Prostate gland (tissue), 2 donors: ENCODE measurements around the gene KLHL24.

Experiments used
- POLR2A ChIP-seq: fragments of 450-650 bp; IDR thresholded peaks from one replicate; pipeline ENCODE4 v1.6.1; 2016; ENCODE audit warnings: antibody characterized with exemption, mild to moderate bottlenecking
- TF ChIP-seq, protein P1 (sequence below), 4 experiments: fragments of 200-600 bp in 2 of 4; fragments of 450-650 bp in 2 of 4; sonication (generic) in 2 of 4; IDR thresholded peaks; 1 replicate in 3 of 4; 2 replicates in 1 of 4; pipeline ENCODE4 v1.5.1; 2016 to 2019; ENCODE audit warnings: antibody characterized with exemption in 4 of 4, mild to moderate bottlenecking in 2 of 4, moderate library complexity in 2 of 4

DNA sequence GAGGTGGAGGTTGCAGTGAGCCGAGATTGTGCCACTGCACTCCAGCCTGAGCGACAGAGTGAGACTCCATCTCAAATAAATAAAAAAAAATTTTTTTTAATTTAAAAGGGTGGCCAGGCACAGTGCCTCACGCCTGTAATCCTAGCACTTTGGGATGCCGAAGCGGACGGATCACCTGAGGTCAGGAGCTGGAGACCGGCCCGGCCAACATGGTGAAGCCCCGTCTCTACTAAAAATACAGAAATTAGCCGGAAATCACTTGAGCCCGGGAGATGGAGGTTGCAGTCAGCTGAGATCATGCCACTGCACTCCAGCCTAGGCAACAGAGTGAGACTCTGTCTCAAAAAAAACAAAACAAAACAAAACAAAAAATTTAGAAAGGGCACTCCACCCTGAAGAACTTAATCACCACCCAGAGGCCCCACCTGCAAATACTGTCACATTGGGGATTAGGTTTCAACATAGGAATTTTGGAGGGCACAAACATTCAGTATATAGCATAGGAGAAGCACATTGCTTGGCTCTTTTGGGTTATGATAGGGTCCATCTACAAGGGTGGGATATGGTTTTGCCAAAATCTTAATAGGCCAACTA is 55.1 kb downstream of the KLHL24 start:
- TF ChIP-seq, protein P1, sequence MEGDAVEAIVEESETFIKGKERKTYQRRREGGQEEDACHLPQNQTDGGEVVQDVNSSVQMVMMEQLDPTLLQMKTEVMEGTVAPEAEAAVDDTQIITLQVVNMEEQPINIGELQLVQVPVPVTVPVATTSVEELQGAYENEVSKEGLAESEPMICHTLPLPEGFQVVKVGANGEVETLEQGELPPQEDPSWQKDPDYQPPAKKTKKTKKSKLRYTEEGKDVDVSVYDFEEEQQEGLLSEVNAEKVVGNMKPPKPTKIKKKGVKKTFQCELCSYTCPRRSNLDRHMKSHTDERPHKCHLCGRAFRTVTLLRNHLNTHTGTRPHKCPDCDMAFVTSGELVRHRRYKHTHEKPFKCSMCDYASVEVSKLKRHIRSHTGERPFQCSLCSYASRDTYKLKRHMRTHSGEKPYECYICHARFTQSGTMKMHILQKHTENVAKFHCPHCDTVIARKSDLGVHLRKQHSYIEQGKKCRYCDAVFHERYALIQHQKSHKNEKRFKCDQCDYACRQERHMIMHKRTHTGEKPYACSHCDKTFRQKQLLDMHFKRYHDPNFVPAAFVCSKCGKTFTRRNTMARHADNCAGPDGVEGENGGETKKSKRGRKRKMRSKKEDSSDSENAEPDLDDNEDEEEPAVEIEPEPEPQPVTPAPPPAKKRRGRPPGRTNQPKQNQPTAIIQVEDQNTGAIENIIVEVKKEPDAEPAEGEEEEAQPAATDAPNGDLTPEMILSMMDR (IDR thresholded peaks at IDR 0.05) = no peak
- TF ChIP-seq POLR2A = no peak
